OCI-LY1 (cell line): Measurements from ENCODE around the gene CLDN4.
"Not testable (repeated sequence)": the region's sequence is repeated elsewhere in the genome, so short reads cannot be mapped to it uniquely, and the experiment has no call there.

ENCODE experiments used
- CTCF ChIP-seq: fragments of 200-600 bp; sonication (generic), shearing (Covaris generic); IDR thresholded peaks from 2 replicates; pipeline ENCODE4 v1.5.1; 2017; ENCODE audit warnings: mild to moderate bottlenecking, antibody characterized with exemption, low read length, moderate library complexity, mixed read lengths
- EZH2 ChIP-seq: fragments of 200-600 bp; sonication (generic), shearing (Covaris generic); IDR thresholded peaks from 2 replicates; pipeline ENCODE4 v1.8.0; 2017; ENCODE audit warnings: borderline replicate concordance, mixed run types, mild to moderate bottlenecking, antibody characterized with exemption, low read length, moderate library complexity, mixed read lengths

DNA sequence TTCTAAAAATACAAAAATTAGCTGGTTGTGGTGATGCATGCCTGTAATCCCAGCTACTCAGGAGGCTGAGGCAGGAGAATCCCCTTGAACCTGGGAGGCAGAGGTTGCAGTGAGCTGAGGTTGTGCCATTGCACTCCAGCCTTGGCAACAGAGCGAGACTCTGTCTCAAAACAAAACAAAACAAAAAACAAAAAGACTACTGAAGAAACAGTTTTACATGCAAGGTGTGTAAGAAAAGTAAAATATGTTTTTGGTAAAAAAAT lies 43.1 kb upstream of the CLDN4 start:
- TF ChIP-seq CTCF, EZH2: not testable (repeated sequence)
